ENCODE results near the gene PAK5. TPM values are rescaled to one million over a fixed set of nuclear protein-coding genes. Genes with fewer than 3 reads are reported as not detected.

Gene PAK5
- polyA plus RNA-seq, 1 donor (not counting 4 experiments of a cell fraction or from before 2014, with no cell fraction given) = not detected

- Histone ChIP-seq H3K4me1 (ENCODE audit: control insufficient read depth, extremely low read depth, insufficient read depth, low read length) (no peaks in the 10 kb centered on the region), H4K20me1 (ENCODE audit: control insufficient read depth, extremely low read depth, insufficient read depth, low read length) (no peaks in the 10 kb centered on the region), H3K36me3 (ENCODE audit: control insufficient read depth in 2 of 2, extremely low read depth in 1 of 2, insufficient read depth in 2 of 2, low read length in 2 of 2) (no peaks in the 10 kb centered on the region), H3K9me1 (ENCODE audit: control insufficient read depth, extremely low read depth, insufficient read depth, low read length) (no peaks in the 10 kb centered on the region), H3K9me3 (ENCODE audit: control insufficient read depth, low read depth, low read length) (no peaks in the 10 kb centered on the region), H3K4me2 (ENCODE audit: control insufficient read depth, extremely low read depth, insufficient read depth, low read depth, low read length) (no peak overlapping the region), H3K79me2 (ENCODE audit: control insufficient read depth, insufficient read depth, low read length) (no peaks in the 10 kb centered on the region), H2AFZ (ENCODE audit: control insufficient read depth, low read length) (no peak overlapping the region), H3K9ac (ENCODE audit: control insufficient read depth, extremely low read depth, insufficient read depth, low read length) (no peak overlapping the region), H3K27ac (ENCODE audit: control insufficient read depth, insufficient read depth, low read length) (no peak overlapping the region), H3K27me3 (ENCODE audit: control insufficient read depth, extremely low read depth, insufficient read depth, low read length) (no peaks in the 10 kb centered on the region), H3K4me3 (ENCODE audit: control insufficient read depth in 2 of 3, extremely low read depth in 1 of 3, insufficient read depth in 2 of 3, low read depth in 1 of 3, low read length in 3 of 3) (no peak overlapping the region)
- DNase-seq (ENCODE audit: low read depth, low spot score) (no peak), FAIRE-seq (no peak)
- TF ChIP-seq EZH2 (IDR thresholded peaks at IDR 0.05; ENCODE audit: low read length) (no peak), CTCF (optimal IDR thresholded peaks at IDR 0.05 in 1 of 3, IDR thresholded peaks at IDR 0.05 in 1 of 3, conservative IDR thresholded peaks at IDR 0.05 in 1 of 3; ENCODE audit: extremely low read depth in 1 of 3, insufficient read depth in 2 of 3, low read length in 3 of 3) (no peak)
- dilution Hi-C loops (cut with MboI; ENCODE audit: extremely low pct_ligation_motif_present, low sequenced_read_pairs) = no loop called here
These were observed 152.4 kb downstream of the PAK5 start for GRCh38 chr20:9686455-9686854.

- H3K4me1 ChIP-seq (ENCODE audit: control insufficient read depth, extremely low read depth, insufficient read depth, low read length) = no peaks in the 10 kb centered on the region
- H3K9ac ChIP-seq (ENCODE audit: control insufficient read depth, extremely low read depth, insufficient read depth, low read length) = no peak overlapping the region
- no peaks in the 10 kb centered on the region for H3K27me3 ChIP-seq (ENCODE audit: control insufficient read depth, extremely low read depth, insufficient read depth, low read length)
- no peak overlapping the region for H3K27ac ChIP-seq (ENCODE audit: control insufficient read depth, insufficient read depth, low read length)
- no peaks in the 10 kb centered on the region for H4K20me1 ChIP-seq (ENCODE audit: control insufficient read depth, extremely low read depth, insufficient read depth, low read length)
- DNase-seq (ENCODE audit: low read depth, low spot score) (no peak), FAIRE-seq (no peak)
- H3K9me3 ChIP-seq (ENCODE audit: control insufficient read depth, low read depth, low read length) = no peaks in the 10 kb centered on the region
- no peaks in the 10 kb centered on the region for H3K9me1 ChIP-seq (ENCODE audit: control insufficient read depth, extremely low read depth, insufficient read depth, low read length)
- dilution Hi-C loops (cut with MboI; ENCODE audit: extremely low pct_ligation_motif_present, low sequenced_read_pairs) = no loop called here
- H3K79me2 ChIP-seq (ENCODE audit: control insufficient read depth, insufficient read depth, low read length) = no peaks in the 10 kb centered on the region
- no peak overlapping the region for H3K4me2 ChIP-seq (ENCODE audit: control insufficient read depth, extremely low read depth, insufficient read depth, low read depth, low read length)
- TF ChIP-seq EZH2 (IDR thresholded peaks at IDR 0.05; ENCODE audit: low read length) (no peak), CTCF (optimal IDR thresholded peaks at IDR 0.05 in 1 of 3, IDR thresholded peaks at IDR 0.05 in 1 of 3, conservative IDR thresholded peaks at IDR 0.05 in 1 of 3; ENCODE audit: extremely low read depth in 1 of 3, insufficient read depth in 2 of 3, low read length in 3 of 3) (no peak)
- H3K4me3 ChIP-seq (ENCODE audit: control insufficient read depth in 2 of 3, extremely low read depth in 1 of 3, insufficient read depth in 2 of 3, low read depth in 1 of 3, low read length in 3 of 3) = no peak overlapping the region
- H3K36me3 ChIP-seq (ENCODE audit: control insufficient read depth in 2 of 2, extremely low read depth in 1 of 2, insufficient read depth in 2 of 2, low read length in 2 of 2) = no peaks in the 10 kb centered on the region
- no peak overlapping the region for H2AFZ ChIP-seq (ENCODE audit: control insufficient read depth, low read length)
These were observed 152.9 kb downstream of the PAK5 start for GRCh38 chr20:9686001-9686400.
